ENCODE measurements around the gene MAPK8IP2.

- TF ChIP-seq POLR2A (IDR thresholded peaks at IDR 0.05; ENCODE audit: low read depth, low read length) (no peak), CTCF (conservative IDR thresholded peaks at IDR 0.05; ENCODE audit: low read depth, low read length) (no peak), RFX5 (IDR thresholded peaks at IDR 0.05; ENCODE audit: low read depth, low read length) (no peak), FOS (IDR thresholded peaks at IDR 0.05; ENCODE audit: low read depth, low read length) (no peak), RCOR1 (IDR thresholded peaks at IDR 0.05; ENCODE audit: insufficient replicate concordance, low read length) (no peak), MXI1 (IDR thresholded peaks at IDR 0.05; ENCODE audit: borderline replicate concordance, low read depth, low read length) (no peak), MAZ (IDR thresholded peaks at IDR 0.05; ENCODE audit: borderline replicate concordance, low read depth, low read length) (no peak), RAD21 (IDR thresholded peaks at IDR 0.05; ENCODE audit: low read length) (no peak), CEBPB (IDR thresholded peaks at IDR 0.05; ENCODE audit: low read depth, low read length) (no peak), ELK1 (IDR thresholded peaks at IDR 0.05; ENCODE audit: borderline replicate concordance, low read depth, low read length) (no peak), CHD1 (IDR thresholded peaks at IDR 0.05; ENCODE audit: low read depth, low read length) (no peak), MAFK (IDR thresholded peaks at IDR 0.05; ENCODE audit: low read depth, low read length) (no peak), BHLHE40 (IDR thresholded peaks at IDR 0.05; ENCODE audit: low read depth, low read length) (no peak)
Observed at GRCh38 chr22:50611341-50612060, 10.9 kb downstream of the MAPK8IP2 start.
